ENCODE data around the gene TMEM63B. TPM values are rescaled to one million over a fixed set of nuclear protein-coding genes. Genes with fewer than 3 reads are reported as not detected.
A peak's percentile ranks its signal among the peaks of the same experiment; 100 is the strongest.

The TMEM63B gene
- total and polyA plus RNA-seq, 9 of the 15 experiments (the other 6 are each of a cell fraction or from before 2014, with no cell fraction given), result 0.14 to 39.4 (median 14.4) TPM

DNA sequence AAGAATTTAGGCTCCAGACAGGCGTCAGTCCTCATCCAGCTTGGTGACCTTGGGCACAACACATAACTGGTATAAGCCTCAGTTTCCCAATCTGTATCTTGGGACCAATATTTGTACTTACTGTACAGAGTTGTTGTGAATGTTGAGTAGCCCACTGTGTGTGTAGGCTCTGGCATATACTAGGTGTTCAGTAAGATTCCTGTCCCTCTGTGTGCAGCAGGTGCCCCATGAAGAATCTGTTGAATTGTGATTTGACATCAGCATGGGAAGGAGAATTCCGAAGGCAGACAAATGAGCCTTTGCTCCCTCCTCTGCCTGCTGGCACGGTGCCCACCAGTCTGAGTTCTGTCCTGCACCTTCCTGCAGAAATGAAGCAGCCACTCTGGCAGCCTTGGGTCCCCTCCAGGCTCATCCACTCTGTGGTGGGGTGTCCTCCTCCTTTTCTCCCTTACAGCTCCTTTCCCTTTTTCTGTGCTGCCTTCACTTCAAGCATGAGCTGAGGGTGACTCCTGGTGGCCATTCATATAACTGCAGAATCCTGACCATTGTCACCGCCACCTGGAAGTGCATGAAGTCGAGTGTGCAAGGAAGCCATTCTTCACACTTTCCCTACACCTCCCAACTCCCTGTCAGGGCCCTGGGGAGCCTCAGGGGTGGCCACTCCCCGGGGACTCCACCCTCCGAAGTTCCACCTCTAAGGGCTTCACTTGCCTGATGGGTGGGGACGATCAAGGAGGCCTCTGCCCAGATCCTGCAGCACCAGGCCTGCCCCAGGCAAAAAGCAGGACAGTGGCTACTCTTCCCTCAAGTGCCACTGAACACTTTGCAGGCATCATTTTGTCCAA, 48.3 kb upstream of the TMEM63B start (continued):
- peak; percentile 62 for TF ChIP-seq KLF16 (IDR thresholded peaks at IDR 0.05)
- TF ChIP-seq ZNF263 (CRISPR knock-in tag; IDR thresholded peaks at IDR 0.05; ENCODE audit: borderline replicate concordance), result peak; percentile 96
- no peak for TF ChIP-seq ZNF311 (CRISPR knock-in tag; IDR thresholded peaks at IDR 0.05)
- TF ChIP-seq MCM3 (IDR thresholded peaks at IDR 0.05), result no peak
- TF ChIP-seq SMARCB1 (IDR thresholded peaks at IDR 0.05; ENCODE audit: insufficient read length, low read depth), result no peak
- TF ChIP-seq, protein P1, sequence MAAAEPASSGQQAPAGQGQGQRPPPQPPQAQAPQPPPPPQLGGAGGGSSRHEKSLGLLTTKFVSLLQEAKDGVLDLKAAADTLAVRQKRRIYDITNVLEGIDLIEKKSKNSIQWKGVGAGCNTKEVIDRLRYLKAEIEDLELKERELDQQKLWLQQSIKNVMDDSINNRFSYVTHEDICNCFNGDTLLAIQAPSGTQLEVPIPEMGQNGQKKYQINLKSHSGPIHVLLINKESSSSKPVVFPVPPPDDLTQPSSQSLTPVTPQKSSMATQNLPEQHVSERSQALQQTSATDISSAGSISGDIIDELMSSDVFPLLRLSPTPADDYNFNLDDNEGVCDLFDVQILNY (CRISPR knock-in tag; IDR thresholded peaks at IDR 0.05), result peak; percentile 67; the same call in 1 of the 2 replicates
- TF ChIP-seq, protein P2, sequence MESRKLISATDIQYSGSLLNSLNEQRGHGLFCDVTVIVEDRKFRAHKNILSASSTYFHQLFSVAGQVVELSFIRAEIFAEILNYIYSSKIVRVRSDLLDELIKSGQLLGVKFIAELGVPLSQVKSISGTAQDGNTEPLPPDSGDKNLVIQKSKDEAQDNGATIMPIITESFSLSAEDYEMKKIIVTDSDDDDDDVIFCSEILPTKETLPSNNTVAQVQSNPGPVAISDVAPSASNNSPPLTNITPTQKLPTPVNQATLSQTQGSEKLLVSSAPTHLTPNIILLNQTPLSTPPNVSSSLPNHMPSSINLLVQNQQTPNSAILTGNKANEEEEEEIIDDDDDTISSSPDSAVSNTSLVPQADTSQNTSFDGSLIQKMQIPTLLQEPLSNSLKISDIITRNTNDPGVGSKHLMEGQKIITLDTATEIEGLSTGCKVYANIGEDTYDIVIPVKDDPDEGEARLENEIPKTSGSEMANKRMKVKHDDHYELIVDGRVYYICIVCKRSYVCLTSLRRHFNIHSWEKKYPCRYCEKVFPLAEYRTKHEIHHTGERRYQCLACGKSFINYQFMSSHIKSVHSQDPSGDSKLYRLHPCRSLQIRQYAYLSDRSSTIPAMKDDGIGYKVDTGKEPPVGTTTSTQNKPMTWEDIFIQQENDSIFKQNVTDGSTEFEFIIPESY (CRISPR knock-in tag; IDR thresholded peaks at IDR 0.05), result peak; percentile 72
- no peak for TF ChIP-seq HNRNPL (IDR thresholded peaks at IDR 0.05; ENCODE audit: low read depth, low read length)
- no peak for TF ChIP-seq GATAD2B (IDR thresholded peaks at IDR 0.05; ENCODE audit: borderline replicate concordance)
- TF ChIP-seq, protein P3, sequence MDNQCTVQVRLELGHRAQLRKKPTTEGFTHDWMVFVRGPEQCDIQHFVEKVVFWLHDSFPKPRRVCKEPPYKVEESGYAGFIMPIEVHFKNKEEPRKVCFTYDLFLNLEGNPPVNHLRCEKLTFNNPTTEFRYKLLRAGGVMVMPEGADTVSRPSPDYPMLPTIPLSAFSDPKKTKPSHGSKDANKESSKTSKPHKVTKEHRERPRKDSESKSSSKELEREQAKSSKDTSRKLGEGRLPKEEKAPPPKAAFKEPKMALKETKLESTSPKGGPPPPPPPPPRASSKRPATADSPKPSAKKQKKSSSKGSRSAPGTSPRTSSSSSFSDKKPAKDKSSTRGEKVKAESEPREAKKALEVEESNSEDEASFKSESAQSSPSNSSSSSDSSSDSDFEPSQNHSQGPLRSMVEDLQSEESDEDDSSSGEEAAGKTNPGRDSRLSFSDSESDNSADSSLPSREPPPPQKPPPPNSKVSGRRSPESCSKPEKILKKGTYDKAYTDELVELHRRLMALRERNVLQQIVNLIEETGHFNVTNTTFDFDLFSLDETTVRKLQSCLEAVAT (IDR thresholded peaks at IDR 0.05), result no peak
- TF ChIP-seq RUNX1 (IDR thresholded peaks at IDR 0.05; ENCODE audit: low read depth), result no peak
- TF ChIP-seq, protein P4, sequence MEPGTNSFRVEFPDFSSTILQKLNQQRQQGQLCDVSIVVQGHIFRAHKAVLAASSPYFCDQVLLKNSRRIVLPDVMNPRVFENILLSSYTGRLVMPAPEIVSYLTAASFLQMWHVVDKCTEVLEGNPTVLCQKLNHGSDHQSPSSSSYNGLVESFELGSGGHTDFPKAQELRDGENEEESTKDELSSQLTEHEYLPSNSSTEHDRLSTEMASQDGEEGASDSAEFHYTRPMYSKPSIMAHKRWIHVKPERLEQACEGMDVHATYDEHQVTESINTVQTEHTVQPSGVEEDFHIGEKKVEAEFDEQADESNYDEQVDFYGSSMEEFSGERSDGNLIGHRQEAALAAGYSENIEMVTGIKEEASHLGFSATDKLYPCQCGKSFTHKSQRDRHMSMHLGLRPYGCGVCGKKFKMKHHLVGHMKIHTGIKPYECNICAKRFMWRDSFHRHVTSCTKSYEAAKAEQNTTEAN (CRISPR knock-in tag; IDR thresholded peaks at IDR 0.05), result peak; percentile 80; the same call in 1 of the 2 replicates
- TF ChIP-seq, protein P5, sequence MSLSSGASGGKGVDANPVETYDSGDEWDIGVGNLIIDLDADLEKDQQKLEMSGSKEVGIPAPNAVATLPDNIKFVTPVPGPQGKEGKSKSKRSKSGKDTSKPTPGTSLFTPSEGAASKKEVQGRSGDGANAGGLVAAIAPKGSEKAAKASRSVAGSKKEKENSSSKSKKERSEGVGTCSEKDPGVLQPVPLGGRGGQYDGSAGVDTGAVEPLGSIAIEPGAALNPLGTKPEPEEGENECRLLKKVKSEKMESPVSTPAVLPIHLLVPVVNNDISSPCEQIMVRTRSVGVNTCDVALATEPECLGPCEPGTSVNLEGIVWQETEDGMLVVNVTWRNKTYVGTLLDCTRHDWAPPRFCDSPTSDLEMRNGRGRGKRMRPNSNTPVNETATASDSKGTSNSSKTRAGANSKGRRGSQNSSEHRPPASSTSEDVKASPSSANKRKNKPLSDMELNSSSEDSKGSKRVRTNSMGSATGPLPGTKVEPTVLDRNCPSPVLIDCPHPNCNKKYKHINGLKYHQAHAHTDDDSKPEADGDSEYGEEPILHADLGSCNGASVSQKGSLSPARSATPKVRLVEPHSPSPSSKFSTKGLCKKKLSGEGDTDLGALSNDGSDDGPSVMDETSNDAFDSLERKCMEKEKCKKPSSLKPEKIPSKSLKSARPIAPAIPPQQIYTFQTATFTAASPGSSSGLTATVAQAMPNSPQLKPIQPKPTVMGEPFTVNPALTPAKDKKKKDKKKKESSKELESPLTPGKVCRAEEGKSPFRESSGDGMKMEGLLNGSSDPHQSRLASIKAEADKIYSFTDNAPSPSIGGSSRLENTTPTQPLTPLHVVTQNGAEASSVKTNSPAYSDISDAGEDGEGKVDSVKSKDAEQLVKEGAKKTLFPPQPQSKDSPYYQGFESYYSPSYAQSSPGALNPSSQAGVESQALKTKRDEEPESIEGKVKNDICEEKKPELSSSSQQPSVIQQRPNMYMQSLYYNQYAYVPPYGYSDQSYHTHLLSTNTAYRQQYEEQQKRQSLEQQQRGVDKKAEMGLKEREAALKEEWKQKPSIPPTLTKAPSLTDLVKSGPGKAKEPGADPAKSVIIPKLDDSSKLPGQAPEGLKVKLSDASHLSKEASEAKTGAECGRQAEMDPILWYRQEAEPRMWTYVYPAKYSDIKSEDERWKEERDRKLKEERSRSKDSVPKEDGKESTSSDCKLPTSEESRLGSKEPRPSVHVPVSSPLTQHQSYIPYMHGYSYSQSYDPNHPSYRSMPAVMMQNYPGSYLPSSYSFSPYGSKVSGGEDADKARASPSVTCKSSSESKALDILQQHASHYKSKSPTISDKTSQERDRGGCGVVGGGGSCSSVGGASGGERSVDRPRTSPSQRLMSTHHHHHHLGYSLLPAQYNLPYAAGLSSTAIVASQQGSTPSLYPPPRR (CRISPR knock-in tag; IDR thresholded peaks at IDR 0.05; ENCODE audit: borderline replicate concordance), result no peak
- TF ChIP-seq ZNF146 (CRISPR knock-in tag; IDR thresholded peaks at IDR 0.05; ENCODE audit: unreplicated experiment), result no peak
- TF ChIP-seq RFX7 (CRISPR knock-in tag; IDR thresholded peaks at IDR 0.05), result no peak
- TF ChIP-seq BRCA1 (IDR thresholded peaks at IDR 0.05), result no peak
- no peak for TF ChIP-seq BRCA1 (CRISPR knock-in tag; IDR thresholded peaks at IDR 0.05)
